Chondrocyte (in vitro differentiated cells): Measurements from ENCODE around the gene TRIM17. TPM values are rescaled to one million over a fixed set of nuclear protein-coding genes. Genes with fewer than 3 reads are reported as not detected.

ENCODE experiments used
- DNase-seq: peaks from one replicate; pipeline ENCODE4 v3.0.0; 2021; ENCODE audit warnings: mixed read lengths, low spot score
- H3K27ac Mint-ChIP-seq: one replicate; pipeline ENCODE4 v1.8.0; 2021; ENCODE audit warnings: mild to moderate bottlenecking, moderate library complexity, mixed read lengths; ENCODE audit not compliant: unreplicated experiment
- H3K27me3 Mint-ChIP-seq: 2 replicates; pipeline ENCODE4 v1.8.0; 2021; ENCODE audit warnings: low read depth, mixed read lengths
- H3K36me3 Mint-ChIP-seq: 2 replicates; pipeline ENCODE4 v1.8.0; 2021; ENCODE audit warnings: low read depth, mixed read lengths
- H3K4me1 Mint-ChIP-seq: 2 replicates; pipeline ENCODE4 v1.8.0; 2021; ENCODE audit warnings: low read depth, mild to moderate bottlenecking, mixed read lengths
- H3K4me3 Mint-ChIP-seq: one replicate; pipeline ENCODE4 v1.8.0; 2021; ENCODE audit warnings: mild to moderate bottlenecking, moderate library complexity, mixed read lengths; ENCODE audit not compliant: unreplicated experiment
- H3K9me3 Mint-ChIP-seq: 2 replicates; pipeline ENCODE4 v1.8.0; 2021; ENCODE audit warnings: low read depth, mixed read lengths
- CTCF ChIP-seq: fragments of 200-600 bp; sonication (generic); IDR thresholded peaks from 2 replicates; pipeline ENCODE4 v1.5.0; 2021; ENCODE audit warnings: antibody characterized with exemption, mild to moderate bottlenecking, moderate library complexity
- total RNA-seq: library from RNA; stranded (reverse); gene quantifications from 3 replicates; pipeline ENCODE4 v1.2.1, GENCODE V29; 2021

The TRIM17 gene
- total RNA-seq, 1 donor from 2014 or later = 0.35 TPM

- Mint-ChIP-seq H3K27ac (no peak overlapping the region), H3K4me3 (peak overlapping the region; percentile 86)
These were observed 9.3 kb downstream of the TRIM17 start for GRCh38 chr1:228407106-228408040.

GRCh38 chr1:228405979-228406228 is 10.8 kb downstream of the TRIM17 start:
- DNase-seq = no peak
- Mint-ChIP-seq H3K27ac (no peak overlapping the region), H3K4me1 (peaks cover 40% of the 10 kb centered on the region)

More at GRCh38 chr1:228407106-228408040, 9.3 kb downstream of the TRIM17 start:
- H3K9me3 Mint-ChIP-seq = no peaks in the 10 kb centered on the region
- peaks cover 3% of the 10 kb centered on the region for H3K36me3 Mint-ChIP-seq
- TF ChIP-seq CTCF = no peak
- H3K4me1 Mint-ChIP-seq = peaks cover 40% of the 10 kb centered on the region
- peak; percentile 75 for DNase-seq
- H3K27me3 Mint-ChIP-seq = no peaks in the 10 kb centered on the region

GRCh38 chr1:228405200-228405978 is 11.3 kb downstream of the TRIM17 start:
- Mint-ChIP-seq H3K4me1 (peaks cover 40% of the 10 kb centered on the region), H3K36me3 (peaks cover 8% of the 10 kb centered on the region), H3K4me3 (peak overlapping the region; percentile 86), H3K9me3 (no peaks in the 10 kb centered on the region), H3K27me3 (no peaks in the 10 kb centered on the region), H3K27ac (peak overlapping the region; percentile 83)
- peak; percentile 68 for DNase-seq
- TF ChIP-seq CTCF = no peak

More at GRCh38 chr1:228405979-228406228, 10.8 kb downstream of the TRIM17 start:
- Mint-ChIP-seq H3K27me3 (no peaks in the 10 kb centered on the region), H3K9me3 (no peaks in the 10 kb centered on the region), H3K36me3 (peaks cover 5% of the 10 kb centered on the region), H3K4me3 (peak overlapping the region; percentile 86)
- no peak for TF ChIP-seq CTCF

GRCh38 chr1:228404107-228404720 is 12.4 kb downstream of the TRIM17 start:
- H3K27ac Mint-ChIP-seq = peak overlapping the region; percentile 54
- peaks cover 14% of the 10 kb centered on the region for H3K36me3 Mint-ChIP-seq
- TF ChIP-seq CTCF = no peak
- DNase-seq = no peak
- no peaks in the 10 kb centered on the region for H3K9me3 Mint-ChIP-seq
- no peaks in the 10 kb centered on the region for H3K27me3 Mint-ChIP-seq
- H3K4me3 Mint-ChIP-seq = peak overlapping the region; percentile 86
- H3K4me1 Mint-ChIP-seq = peaks cover 40% of the 10 kb centered on the region

GRCh38 chr1:228403231-228403631 is 13.4 kb downstream of the TRIM17 start:
- H3K36me3 Mint-ChIP-seq = peaks cover 14% of the 10 kb centered on the region
- TF ChIP-seq CTCF = no peak
- H3K4me3 Mint-ChIP-seq = no peak overlapping the region
- no peaks in the 10 kb centered on the region for H3K27me3 Mint-ChIP-seq
- H3K4me1 Mint-ChIP-seq = peaks cover 38% of the 10 kb centered on the region
- no peak overlapping the region for H3K27ac Mint-ChIP-seq
- H3K9me3 Mint-ChIP-seq = no peaks in the 10 kb centered on the region
- DNase-seq = no peak
